HCT116 (cell line): ENCODE measurements around the gene ELK3. TPM values are rescaled to one million over a fixed set of nuclear protein-coding genes. Genes with fewer than 3 reads are reported as not detected.

ENCODE experiments used
- ATAC-seq: fragments of 200-7000 bp; cut with Tn5 transposase; 2 replicates; pipeline ENCODE4 v1.9.1; 2020; ENCODE audit warnings: mild to moderate bottlenecking, moderate library complexity
- BruUV-seq: library from RNA; stranded (reverse); fragments of 400-500 nt; replicated peaks from 2 replicates; lab custom pipeline; 2021; lab: Mats Ljungman, UMichigan
- CTCF ChIA-PET: fragments of 300-600 bp; sonication (Branson Sonifier 250); formaldehyde crosslinking; loops from one replicate; lab custom pipeline; 2021; ENCODE audit warnings: antibody characterized with exemption; lab: Charles Lee
- POLR2A ChIA-PET: fragments of 300-600, 350-600 bp; sonication (Branson Sonifier 250); formaldehyde crosslinking; loops from one replicate; lab custom pipeline; 2021; ENCODE audit warnings: antibody characterized with exemption; lab: Charles Lee
- RAD21 ChIA-PET, 2 experiments: fragments of 300-600 bp; sonication (Branson Sonifier 250); formaldehyde crosslinking; loops; one replicate each; lab custom pipeline; 2023; ENCODE audit warnings: low total read pairs in 2 of 2; ENCODE audit not compliant: uncharacterized antibody in 2 of 2, unreplicated experiment in 2 of 2, low non-redundant PET in 1 of 2; lab: Charles Lee
- DNase-seq: peaks from one replicate; pipeline ENCODE4 v3.0.0-alpha.2; 2010; ENCODE audit warnings: low read depth, low spot score
- H2AFZ ChIP-seq: fragments of 200-600 bp; shearing (Covaris generic), sonication (generic); 2 replicates; pipeline ENCODE4 v1.6.1; 2017; ENCODE audit warnings: low read depth, mixed run types, mixed read lengths, antibody characterized with exemption, low read length; ENCODE audit not compliant: poor library complexity, severe bottlenecking
- H3K27ac ChIP-seq: 2 replicates; pipeline ENCODE4 v1.5.1; 2012; ENCODE audit warnings: low read depth, low read length
- H3K27me3 ChIP-seq: fragments of 200-600 bp; sonication (generic); 2 replicates; pipeline ENCODE4 v1.6.1; 2016; ENCODE audit warnings: mixed run types, low read length, mixed read lengths; ENCODE audit not compliant: insufficient read depth
- H3K36me3 ChIP-seq, 2 experiments: fragments of 200-500 bp in 1 of 2; fragments of 200-600 bp in 1 of 2; sonication (Bioruptor generic) in 1 of 2; sonication (generic) in 1 of 2; 2 replicates each; pipeline versions ENCODE4 v1.5.1 to v1.6.1; 2014 to 2016; ENCODE audit warnings: low read length in 2 of 2, inconsistent platforms in 1 of 2, mixed read lengths in 1 of 2, mixed run types in 1 of 2; ENCODE audit not compliant: insufficient read depth in 2 of 2, control insufficient read depth in 1 of 2
- H3K4me1 ChIP-seq, 2 experiments: fragments of 200-600 bp in 1 of 2; sonication (generic) in 1 of 2; 2 replicates each; pipeline versions ENCODE4 v1.5.1 to v1.6.1; 2012 to 2017; ENCODE audit warnings: low read length in 2 of 2, inconsistent platforms in 1 of 2, mild to moderate bottlenecking in 1 of 2, mixed read lengths in 1 of 2, mixed run types in 1 of 2, moderate library complexity in 1 of 2; ENCODE audit not compliant: insufficient read depth in 2 of 2, control insufficient read depth in 1 of 2
- H3K4me2 ChIP-seq: fragments of 200-600 bp; sonication (generic); 2 replicates; pipeline ENCODE4 v1.6.1; 2017; ENCODE audit warnings: mixed run types, low read length, mixed read lengths
- H3K4me3 ChIP-seq, 2 experiments: fragments of 200-600 bp in 1 of 2; sonication (generic) in 1 of 2; replicated peaks in 1 of 2; 2 replicates each; pipeline ENCODE4 v1.5.1; 2011 to 2016; ENCODE audit warnings: low read length in 2 of 2, control low read depth in 1 of 2, low read depth in 1 of 2, mild to moderate bottlenecking in 1 of 2, mixed read lengths in 1 of 2, mixed run types in 1 of 2
- H3K79me2 ChIP-seq: fragments of 200-600 bp; sonication (generic); 2 replicates; pipeline ENCODE4 v1.6.1; 2017; ENCODE audit warnings: mild to moderate bottlenecking, mixed run types, low read length, moderate library complexity, mixed read lengths; ENCODE audit not compliant: insufficient read depth
- H3K9ac ChIP-seq: fragments of 200-600 bp; sonication (generic); 2 replicates; pipeline ENCODE4 v1.6.1; 2016; ENCODE audit warnings: low read length, mixed read lengths
- H3K9me2 ChIP-seq: fragments of 200-600 bp; sonication (generic), shearing (Covaris generic); 2 replicates; pipeline ENCODE4 v1.6.1; 2017; ENCODE audit warnings: mixed run types, mild to moderate bottlenecking, moderate library complexity; ENCODE audit not compliant: insufficient read depth
- H3K9me3 ChIP-seq, 2 experiments: fragments of 200-500 bp in 1 of 2; fragments of 200-600 bp in 1 of 2; sonication (Bioruptor generic) in 1 of 2; sonication (generic) in 1 of 2; 2 replicates each; pipeline ENCODE4 v1.6.1; 2014 to 2017; ENCODE audit warnings: low read length in 2 of 2, mixed read lengths in 2 of 2, inconsistent platforms in 1 of 2, low read depth in 1 of 2, mild to moderate bottlenecking in 1 of 2, mixed run types in 1 of 2, moderate library complexity in 1 of 2; ENCODE audit not compliant: control insufficient read depth in 1 of 2, insufficient read depth in 1 of 2
- H4K20me1 ChIP-seq: fragments of 200-600 bp; sonication (generic), shearing (Covaris generic); 2 replicates; pipeline ENCODE4 v1.6.1; 2017; ENCODE audit warnings: mixed run types, mild to moderate bottlenecking, moderate library complexity; ENCODE audit not compliant: insufficient read depth
- CBX3 ChIP-seq: IDR thresholded peaks from 2 replicates; pipeline ENCODE4 v1.6.1; 2012; ENCODE audit warnings: low read depth
- EGR1 ChIP-seq: IDR thresholded peaks from 2 replicates; pipeline ENCODE4 v1.6.1; 2012; ENCODE audit warnings: low read depth
- ELF1 ChIP-seq: IDR thresholded peaks from 2 replicates; pipeline ENCODE4 v1.6.1; 2012; ENCODE audit warnings: low read depth, borderline replicate concordance
- EZH2 ChIP-seq: fragments of 200-600 bp; sonication (generic); IDR thresholded peaks from 2 replicates; pipeline ENCODE4 v1.6.1; 2017; ENCODE audit warnings: antibody characterized with exemption, mixed run types
- EZH2phosphoT487 ChIP-seq: fragments of 200-600 bp; IDR thresholded peaks from 2 replicates; pipeline ENCODE4 v1.6.1; 2018; ENCODE audit warnings: antibody characterized with exemption, borderline replicate concordance
- FOSL1 ChIP-seq: IDR thresholded peaks from 2 replicates; pipeline ENCODE4 v1.6.1; 2012; ENCODE audit warnings: low read depth
- JUND ChIP-seq: IDR thresholded peaks from 2 replicates; pipeline ENCODE4 v1.6.1; 2012
- MAX ChIP-seq: IDR thresholded peaks from 2 replicates; pipeline ENCODE4 v1.6.1; 2012
- POLR2A ChIP-seq: IDR thresholded peaks from 2 replicates; pipeline ENCODE4 v1.7.0; 2011; ENCODE audit warnings: borderline replicate concordance; ENCODE audit not compliant: insufficient read depth, insufficient read length; ENCODE audit errors: extremely low read depth
- SIN3A ChIP-seq: IDR thresholded peaks from 2 replicates; pipeline ENCODE4 v1.6.1; 2012; ENCODE audit warnings: low read depth
- SP1 ChIP-seq: IDR thresholded peaks from 2 replicates; pipeline ENCODE4 v1.6.1; 2012; ENCODE audit warnings: low read depth
- SRF ChIP-seq: IDR thresholded peaks from 2 replicates; pipeline ENCODE4 v1.6.1; 2012; ENCODE audit warnings: low read depth
- TCF7L2 ChIP-seq: IDR thresholded peaks from 2 replicates; pipeline ENCODE4 v1.7.0; 2011; ENCODE audit warnings: borderline replicate concordance, inconsistent platforms; ENCODE audit not compliant: insufficient read depth, insufficient read length; ENCODE audit errors: extremely low read depth
- YY1 ChIP-seq: IDR thresholded peaks from 2 replicates; pipeline ENCODE4 v1.6.1; 2011; ENCODE audit warnings: low read length, low read depth, moderate library complexity, mild to moderate bottlenecking; ENCODE audit not compliant: insufficient replicate concordance; ENCODE audit errors: extremely low read depth
- ZBTB33 ChIP-seq: IDR thresholded peaks from 2 replicates; pipeline ENCODE4 v1.6.1; 2011; ENCODE audit warnings: mild to moderate bottlenecking, low read length, moderate library complexity; ENCODE audit not compliant: insufficient replicate concordance; ENCODE audit errors: extremely low read depth
- ZNF274 ChIP-seq: fragments of 200-500 bp; sonication (Bioruptor generic); IDR thresholded peaks from 2 replicates; pipeline ENCODE4 v1.6.1; 2014; ENCODE audit warnings: mild to moderate bottlenecking, low read depth, low read length, inconsistent platforms
- intact Hi-C: fragments of 100-400 bp; cut with micrococcal nuclease; formaldehyde crosslinking; loops from 2 replicates; pipeline ENCODE4 v1.10.0; 2022
- total RNA-seq: library from RNA; stranded (reverse); gene quantifications from one replicate; pipeline ENCODE4 v1.2.1, GENCODE V29; 2021; ENCODE audit not compliant: unreplicated experiment
- TF ChIP-seq, protein P1 (sequence below): IDR thresholded peaks from 2 replicates; pipeline ENCODE4 v1.6.1; 2012
- TF ChIP-seq, protein P2 (sequence below): IDR thresholded peaks from 2 replicates; pipeline ENCODE4 v1.6.1; 2012; ENCODE audit warnings: low read depth

Gene ELK3
- total RNA-seq, 1 experiment from 2014 or later, result 45.6 TPM

- Histone ChIP-seq H3K27me3 (no peaks in the 10 kb centered on the region), H2AFZ (no peak overlapping the region), H3K4me2 (peak overlapping the region; percentile 97), H3K4me3 (peak overlapping the region; percentile 86 to 88), H3K4me1 (peaks cover 43 to 69% of the 10 kb centered on the region in 2 experiments), H3K9me2 (no peaks in the 10 kb centered on the region), H3K36me3 (no peaks in the 10 kb centered on the region), H3K9ac (peak overlapping the region; percentile 81), H4K20me1 (no peaks in the 10 kb centered on the region), H3K9me3 (no peaks in the 10 kb centered on the region), H3K79me2 (peaks cover 70% of the 10 kb centered on the region), H3K27ac (peak overlapping the region; percentile 94; the same call in 1 of the 2 replicates)
- ChIA-PET CTCF (interaction anchor here (0.9 kb wide), 1 partner anchor 19 kb away, joined by 3 read pairs; no protein-coding TSS in a partner anchor), RAD21 (no interaction called here), POLR2A (no interaction called here)
- intact Hi-C loops, result loop anchor here (5.0 kb wide), 2 partner anchors 134 to 149 kb away; no protein-coding TSS in a partner anchor
- TF ChIP-seq SP1 (peak; percentile 49; the same call in 1 of the 2 replicates), SIN3A (peak; percentile 56), EGR1 (no peak), SRF (0 out of 2 replicates have a peak, but pooled peaks have one; percentile 42), EZH2 (no peak), ELF1 (no peak), TCF7L2 (no peak), ZNF274 (no peak), FOSL1 (peak; percentile 69; the same call in 1 of the 2 replicates), CBX3 (peak; percentile 49; the same call in 1 of the 2 replicates), POLR2A (no peak), EZH2phosphoT487 (no peak), JUND (peak; percentile 73), YY1 (no peak), ZBTB33 (no peak), MAX (0 out of 2 replicates have a peak, but pooled peaks have one; percentile 15)
- TF ChIP-seq, protein P1, sequence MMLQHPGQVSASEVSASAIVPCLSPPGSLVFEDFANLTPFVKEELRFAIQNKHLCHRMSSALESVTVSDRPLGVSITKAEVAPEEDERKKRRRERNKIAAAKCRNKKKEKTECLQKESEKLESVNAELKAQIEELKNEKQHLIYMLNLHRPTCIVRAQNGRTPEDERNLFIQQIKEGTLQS, result no peak
- TF ChIP-seq, protein P2, sequence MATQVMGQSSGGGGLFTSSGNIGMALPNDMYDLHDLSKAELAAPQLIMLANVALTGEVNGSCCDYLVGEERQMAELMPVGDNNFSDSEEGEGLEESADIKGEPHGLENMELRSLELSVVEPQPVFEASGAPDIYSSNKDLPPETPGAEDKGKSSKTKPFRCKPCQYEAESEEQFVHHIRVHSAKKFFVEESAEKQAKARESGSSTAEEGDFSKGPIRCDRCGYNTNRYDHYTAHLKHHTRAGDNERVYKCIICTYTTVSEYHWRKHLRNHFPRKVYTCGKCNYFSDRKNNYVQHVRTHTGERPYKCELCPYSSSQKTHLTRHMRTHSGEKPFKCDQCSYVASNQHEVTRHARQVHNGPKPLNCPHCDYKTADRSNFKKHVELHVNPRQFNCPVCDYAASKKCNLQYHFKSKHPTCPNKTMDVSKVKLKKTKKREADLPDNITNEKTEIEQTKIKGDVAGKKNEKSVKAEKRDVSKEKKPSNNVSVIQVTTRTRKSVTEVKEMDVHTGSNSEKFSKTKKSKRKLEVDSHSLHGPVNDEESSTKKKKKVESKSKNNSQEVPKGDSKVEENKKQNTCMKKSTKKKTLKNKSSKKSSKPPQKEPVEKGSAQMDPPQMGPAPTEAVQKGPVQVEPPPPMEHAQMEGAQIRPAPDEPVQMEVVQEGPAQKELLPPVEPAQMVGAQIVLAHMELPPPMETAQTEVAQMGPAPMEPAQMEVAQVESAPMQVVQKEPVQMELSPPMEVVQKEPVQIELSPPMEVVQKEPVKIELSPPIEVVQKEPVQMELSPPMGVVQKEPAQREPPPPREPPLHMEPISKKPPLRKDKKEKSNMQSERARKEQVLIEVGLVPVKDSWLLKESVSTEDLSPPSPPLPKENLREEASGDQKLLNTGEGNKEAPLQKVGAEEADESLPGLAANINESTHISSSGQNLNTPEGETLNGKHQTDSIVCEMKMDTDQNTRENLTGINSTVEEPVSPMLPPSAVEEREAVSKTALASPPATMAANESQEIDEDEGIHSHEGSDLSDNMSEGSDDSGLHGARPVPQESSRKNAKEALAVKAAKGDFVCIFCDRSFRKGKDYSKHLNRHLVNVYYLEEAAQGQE, result no peak
- BruUV-seq, result TSS peak; percentile 37
- DNase-seq, result no peak
- no peak for ATAC-seq
Measured at GRCh38 chr12:96196781-96197180, 2.6 kb downstream of the ELK3 start.
